Measurements from ENCODE around the gene NTM.

The NTM gene

GRCh38 chr11:131922220-131922619 lies 551.8 kb downstream of the NTM start:
- Histone ChIP-seq H3F3A (ENCODE audit: low read depth) (no peaks in the 10 kb centered on the region), H3K27me3 (ENCODE audit: insufficient read depth, low read length, poor library complexity, severe bottlenecking) (no peaks in the 10 kb centered on the region), H2AFZ (ENCODE audit: low read length) (no peak overlapping the region), H3K4me3 (ENCODE audit: low read length, poor library complexity, severe bottlenecking) (no peak overlapping the region), H3K36me3 (ENCODE audit: insufficient read depth, low read length) (no peaks in the 10 kb centered on the region), H3K9me3 (ENCODE audit: insufficient read depth, low read depth, low read length) (no peaks in the 10 kb centered on the region; the same call in 1 of the 2 replicates), H3K4me1 (ENCODE audit: insufficient read depth, low read length, poor library complexity, severe bottlenecking) (no peaks in the 10 kb centered on the region), H4K20me1 (ENCODE audit: insufficient read depth, low read length, poor library complexity, severe bottlenecking) (no peaks in the 10 kb centered on the region), H3K9ac (ENCODE audit: low read depth, low read length, poor library complexity, severe bottlenecking) (no peak overlapping the region), H3K4me2 (ENCODE audit: low read depth, low read length, poor library complexity, severe bottlenecking) (no peak overlapping the region), H3K9me2 (replicated peaks; ENCODE audit: low read depth, low read length) (no peaks in the 10 kb centered on the region), H3K79me2 (ENCODE audit: insufficient read depth, low read length) (no peaks in the 10 kb centered on the region)
- TF ChIP-seq EZH2phosphoT487 (IDR thresholded peaks at IDR 0.05; ENCODE audit: borderline replicate concordance) (no peak), CTCF (conservative IDR thresholded peaks at IDR 0.05; ENCODE audit: low read length) (no peak)

- Histone ChIP-seq H3K27me3 (ENCODE audit: insufficient read depth, low read length, poor library complexity, severe bottlenecking) (no peaks in the 10 kb centered on the region), H3K79me2 (ENCODE audit: insufficient read depth, low read length) (no peaks in the 10 kb centered on the region), H3K9me2 (replicated peaks; ENCODE audit: low read depth, low read length) (no peaks in the 10 kb centered on the region), H2AFZ (ENCODE audit: low read length) (no peak overlapping the region), H3F3A (ENCODE audit: low read depth) (no peaks in the 10 kb centered on the region), H3K4me3 (ENCODE audit: low read length, poor library complexity, severe bottlenecking) (no peak overlapping the region), H3K4me1 (ENCODE audit: insufficient read depth, low read length, poor library complexity, severe bottlenecking) (no peaks in the 10 kb centered on the region), H3K9ac (ENCODE audit: low read depth, low read length, poor library complexity, severe bottlenecking) (no peak overlapping the region), H3K9me3 (ENCODE audit: insufficient read depth, low read depth, low read length) (no peaks in the 10 kb centered on the region; the same call in 1 of the 2 replicates), H3K4me2 (ENCODE audit: low read depth, low read length, poor library complexity, severe bottlenecking) (no peak overlapping the region), H3K36me3 (ENCODE audit: insufficient read depth, low read length) (no peaks in the 10 kb centered on the region), H4K20me1 (ENCODE audit: insufficient read depth, low read length, poor library complexity, severe bottlenecking) (no peaks in the 10 kb centered on the region)
- TF ChIP-seq EZH2phosphoT487 (IDR thresholded peaks at IDR 0.05; ENCODE audit: borderline replicate concordance) = no peak
- TF ChIP-seq CTCF (conservative IDR thresholded peaks at IDR 0.05; ENCODE audit: low read length) = no peak
Observed at GRCh38 chr11:131923309-131923708, 552.9 kb downstream of the NTM start.

GRCh38 chr11:131924001-131924400 lies 553.6 kb downstream of the NTM start:
- no peak overlapping the region for H3K9ac ChIP-seq (ENCODE audit: low read depth, low read length, poor library complexity, severe bottlenecking)
- no peaks in the 10 kb centered on the region for H3F3A ChIP-seq (ENCODE audit: low read depth)

More at GRCh38 chr11:131924001-131924400, 553.6 kb downstream of the NTM start:
- Histone ChIP-seq H3K36me3 (ENCODE audit: insufficient read depth, low read length) (no peaks in the 10 kb centered on the region), H3K4me1 (ENCODE audit: insufficient read depth, low read length, poor library complexity, severe bottlenecking) (no peaks in the 10 kb centered on the region), H3K27me3 (ENCODE audit: insufficient read depth, low read length, poor library complexity, severe bottlenecking) (no peaks in the 10 kb centered on the region), H4K20me1 (ENCODE audit: insufficient read depth, low read length, poor library complexity, severe bottlenecking) (no peaks in the 10 kb centered on the region), H2AFZ (ENCODE audit: low read length) (no peak overlapping the region), H3K9me2 (replicated peaks; ENCODE audit: low read depth, low read length) (no peaks in the 10 kb centered on the region), H3K4me2 (ENCODE audit: low read depth, low read length, poor library complexity, severe bottlenecking) (no peak overlapping the region), H3K4me3 (ENCODE audit: low read length, poor library complexity, severe bottlenecking) (no peak overlapping the region), H3K79me2 (ENCODE audit: insufficient read depth, low read length) (no peaks in the 10 kb centered on the region), H3K9me3 (ENCODE audit: insufficient read depth, low read depth, low read length) (no peaks in the 10 kb centered on the region; the same call in 1 of the 2 replicates)
- no peak for TF ChIP-seq EZH2phosphoT487 (IDR thresholded peaks at IDR 0.05; ENCODE audit: borderline replicate concordance)

Measured in Loucy (cell line).